ENCODE data around the gene SLC26A11. TPM values are rescaled to one million over a fixed set of nuclear protein-coding genes. Genes with fewer than 3 reads are reported as not detected.

The SLC26A11 gene
- total RNA-seq, 1 experiment from 2014 or later: 17.7 TPM

- POLR2A ChIA-PET: no interaction called here
- no peaks in the 10 kb centered on the region for H3K9me2 ChIP-seq (ENCODE audit: insufficient read depth)
- no peak overlapping the region for H3K27ac ChIP-seq (ENCODE audit: low read depth, low read length)
- no peaks in the 10 kb centered on the region for H3K9me3 ChIP-seq (ENCODE audit: control insufficient read depth in 1 of 2, insufficient read depth in 1 of 2, low read depth in 1 of 2, low read length in 2 of 2)
- ATAC-seq (no peak), DNase-seq (ENCODE audit: low read depth, low spot score) (no peak)
- RAD21 ChIA-PET (ENCODE audit: low non-redundant PET in 1 of 2, low total read pairs in 2 of 2, uncharacterized antibody in 2 of 2, unreplicated experiment in 2 of 2): no interaction called here
- TF ChIP-seq POLR2AphosphoS5 (IDR thresholded peaks at IDR 0.05; ENCODE audit: low read depth, low read length) (no peak), ATF3 (IDR thresholded peaks at IDR 0.05) (no peak), SIN3A (IDR thresholded peaks at IDR 0.05; ENCODE audit: low read depth) (no peak), MAX (IDR thresholded peaks at IDR 0.05) (no peak), ZNF274 (IDR thresholded peaks at IDR 0.05; ENCODE audit: low read depth, low read length) (no peak), JUND (IDR thresholded peaks at IDR 0.05) (no peak), RAD21 (IDR thresholded peaks at IDR 0.05; ENCODE audit: low read depth) (no peak), YY1 (IDR thresholded peaks at IDR 0.05; ENCODE audit: extremely low read depth, insufficient replicate concordance, low read depth, low read length) (no peak), SRF (IDR thresholded peaks at IDR 0.05; ENCODE audit: low read depth) (no peak), ZBTB33 (IDR thresholded peaks at IDR 0.05; ENCODE audit: extremely low read depth, insufficient replicate concordance, low read length) (no peak), ELF1 (IDR thresholded peaks at IDR 0.05; ENCODE audit: borderline replicate concordance, low read depth) (no peak), EGR1 (IDR thresholded peaks at IDR 0.05; ENCODE audit: low read depth) (no peak), FOSL1 (IDR thresholded peaks at IDR 0.05; ENCODE audit: low read depth) (no peak), POLR2A (IDR thresholded peaks at IDR 0.05; ENCODE audit: borderline replicate concordance, extremely low read depth, insufficient read depth, insufficient read length) (no peak), REST (IDR thresholded peaks at IDR 0.05; ENCODE audit: low read depth) (no peak), CEBPB (IDR thresholded peaks at IDR 0.05; ENCODE audit: low read depth) (no peak), CBX3 (IDR thresholded peaks at IDR 0.05; ENCODE audit: low read depth) (no peak), SP1 (IDR thresholded peaks at IDR 0.05; ENCODE audit: low read depth) (no peak), ZFX (IDR thresholded peaks at IDR 0.05) (no peak), CTCF (IDR thresholded peaks at IDR 0.05 in 2 of 3, conservative IDR thresholded peaks at IDR 0.05 in 1 of 3; ENCODE audit: borderline replicate concordance in 1 of 3, insufficient read depth in 1 of 3, low read depth in 2 of 3, low read length in 2 of 3) (no peak)
- no peak overlapping the region for H3K4me3 ChIP-seq (replicated peaks in 1 of 2; ENCODE audit: low read depth in 1 of 2, low read length in 2 of 2)
- intact Hi-C loops (cut with micrococcal nuclease): no loop called here
- no peak overlapping the region for H3K4me2 ChIP-seq (ENCODE audit: low read length)
- H3K36me3 ChIP-seq (ENCODE audit: control insufficient read depth in 1 of 2, insufficient read depth in 2 of 2, low read length in 2 of 2): no peaks in the 10 kb centered on the region
- H2AFZ ChIP-seq (ENCODE audit: low read depth, low read length, poor library complexity, severe bottlenecking): no peak overlapping the region
- H3K79me2 ChIP-seq (ENCODE audit: insufficient read depth, low read length): no peaks in the 10 kb centered on the region
- CTCF ChIA-PET: no interaction called here
- no TSS peak for BruUV-seq (replicated peaks)
- no peaks in the 10 kb centered on the region for H3K27me3 ChIP-seq (ENCODE audit: insufficient read depth, low read length)
- no peaks in the 10 kb centered on the region for H4K20me1 ChIP-seq (ENCODE audit: insufficient read depth)
- peaks cover 0 to 16% of the 10 kb centered on the region in 2 experiments; a peak in 1 of 4 replicates for H3K4me1 ChIP-seq (ENCODE audit: control insufficient read depth in 1 of 2, insufficient read depth in 2 of 2, low read length in 2 of 2)
- no peak overlapping the region for H3K9ac ChIP-seq (ENCODE audit: low read length)
These were observed 34.3 kb upstream of the SLC26A11 start for GRCh38 chr17:80185968-80186367.

Measured in HCT116 (cell line).